HG03565 (cell line): ENCODE data around the gene MYO3A.

Experiments used
- ATAC-seq: cut with Tn5 transposase; IDR thresholded peaks from one replicate; pipeline ENCODE4 v1.9.1; 2021; ENCODE audit warnings: mild to moderate bottlenecking, moderate library complexity; ENCODE audit not compliant: unreplicated experiment

Gene MYO3A

DNA sequence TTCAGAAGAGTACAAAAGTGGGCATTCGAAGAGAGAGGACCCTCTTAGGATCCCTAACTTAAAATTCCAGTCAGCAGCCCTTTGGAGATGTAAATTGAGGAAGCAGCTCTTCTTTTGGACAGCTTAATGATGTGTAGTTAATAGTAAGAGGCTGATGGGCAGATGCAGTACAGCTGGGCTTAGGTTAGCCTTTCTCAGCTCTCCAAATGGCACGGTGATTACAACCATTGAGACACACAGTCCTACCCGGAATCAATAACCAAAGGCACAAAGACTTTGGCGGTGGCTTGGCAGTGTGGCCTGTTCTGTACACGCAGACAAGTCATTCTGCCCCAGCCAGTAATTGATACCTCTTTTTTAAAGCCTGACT is 309.3 kb downstream of the MYO3A start:
- ATAC-seq: no peak

- ATAC-seq: no peak
Measured at GRCh38 chr10:26249681-26250080, 315.7 kb downstream of the MYO3A start.

DNA sequence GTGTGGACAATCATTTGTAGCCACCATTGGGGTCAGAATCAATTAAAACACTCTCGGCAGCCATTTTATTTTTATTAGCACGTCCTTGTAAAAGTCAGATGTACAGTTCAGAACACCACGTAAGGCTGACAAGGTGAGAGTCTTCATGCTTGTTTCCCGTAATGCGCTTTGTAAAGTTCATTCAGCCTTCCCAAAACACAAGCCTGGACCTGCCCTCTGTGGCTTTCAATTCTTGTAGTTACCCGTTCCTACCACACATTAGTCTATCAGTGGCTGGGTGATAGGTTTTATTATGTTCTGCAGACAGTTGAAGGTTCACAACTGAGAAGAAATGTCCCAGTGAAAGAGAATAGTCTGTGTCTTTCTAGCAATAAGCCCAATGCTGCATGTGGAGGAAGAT is 317.9 kb downstream of the MYO3A start:
- no peak for ATAC-seq

DNA sequence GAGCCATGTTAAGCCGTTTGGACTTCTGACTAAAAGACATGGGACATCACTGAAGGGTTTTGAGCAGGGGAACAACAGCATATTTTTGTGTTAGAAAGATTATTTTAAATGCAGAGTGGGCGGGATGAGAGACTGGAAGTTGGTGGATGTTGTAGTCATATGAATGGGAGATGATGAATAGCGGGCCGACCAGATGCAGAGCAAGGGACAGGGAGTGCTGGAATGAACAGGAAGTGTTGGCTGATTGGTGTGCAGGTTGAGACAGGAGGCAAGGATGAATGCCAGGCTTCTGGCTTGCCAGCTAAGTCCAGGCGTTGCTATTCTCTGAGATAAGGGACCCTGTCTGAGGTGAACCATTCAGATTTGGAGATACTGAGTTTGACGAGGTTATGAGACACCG is 320.6 kb downstream of the MYO3A start:
- ATAC-seq: no peak

GRCh38 chr10:26259341-26259740 is 325.3 kb downstream of the MYO3A start:
- no peak for ATAC-seq
